ENCODE data around the gene TTL.

TTL gene

DNA sequence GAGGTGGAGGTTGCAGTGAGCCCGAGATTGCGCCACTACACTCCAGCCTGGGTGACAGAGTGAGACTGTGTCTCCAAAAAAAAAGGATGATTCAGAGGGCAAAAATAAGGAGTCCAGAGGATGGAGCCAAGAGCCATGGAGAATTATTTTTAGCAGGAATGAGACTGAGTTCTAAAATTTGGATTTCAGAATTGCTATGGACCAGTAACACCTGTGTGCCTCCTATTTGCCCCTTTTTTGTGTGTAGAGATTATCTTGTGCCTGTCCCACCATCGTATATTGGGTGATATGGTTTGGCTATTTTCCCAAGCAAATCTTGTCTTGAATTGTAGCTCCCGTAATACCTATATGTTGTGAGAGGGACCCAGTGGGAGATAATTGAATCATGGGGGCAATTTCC is 32.1 kb upstream of the TTL start:
- no peak overlapping the region for H3K4me3 ChIP-seq (ENCODE audit: low read length)
- no peak for DNase-seq (ENCODE audit: low read depth)
- TF ChIP-seq CTCF (IDR thresholded peaks at IDR 0.05; ENCODE audit: insufficient read depth, low read depth, low read length, missing control alignments), result no peak

GRCh38 chr2:112451317-112451716 is 30.6 kb upstream of the TTL start:
- TF ChIP-seq CTCF (IDR thresholded peaks at IDR 0.05; ENCODE audit: insufficient read depth, low read depth, low read length, missing control alignments), result no peak
- no peak overlapping the region for H3K4me3 ChIP-seq (ENCODE audit: low read length)
- no peak for DNase-seq (ENCODE audit: low read depth)

GRCh38 chr2:112454586-112454985 is 27.4 kb upstream of the TTL start:
- TF ChIP-seq CTCF (IDR thresholded peaks at IDR 0.05; ENCODE audit: insufficient read depth, low read depth, low read length, missing control alignments), result no peak
- DNase-seq (ENCODE audit: low read depth), result peak; percentile 17
- H3K4me3 ChIP-seq (ENCODE audit: low read length), result no peak overlapping the region

DNA sequence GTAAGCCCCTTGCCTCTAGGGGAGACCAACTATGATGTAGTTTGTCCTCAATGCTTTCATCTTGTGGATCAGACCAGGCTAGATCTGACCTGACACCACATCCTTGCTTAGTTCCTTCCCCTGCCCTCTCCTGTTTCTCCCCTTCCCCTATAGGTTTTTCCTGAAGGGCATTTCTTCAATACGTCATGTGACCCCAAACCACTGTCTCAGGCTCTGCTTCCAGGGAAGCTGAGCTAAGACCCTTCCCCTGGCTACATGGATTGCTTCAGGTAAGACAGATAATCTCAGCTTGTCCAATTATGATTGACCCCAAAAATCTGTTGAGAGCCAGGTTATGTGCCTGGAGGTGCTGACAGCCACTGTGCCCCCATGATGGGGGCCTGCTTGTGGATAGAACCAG is 22.6 kb upstream of the TTL start:
- no peak overlapping the region for H3K4me3 ChIP-seq (ENCODE audit: low read length)
- DNase-seq (ENCODE audit: low read depth), result no peak
- TF ChIP-seq CTCF (IDR thresholded peaks at IDR 0.05; ENCODE audit: insufficient read depth, low read depth, low read length, missing control alignments), result no peak

DNA sequence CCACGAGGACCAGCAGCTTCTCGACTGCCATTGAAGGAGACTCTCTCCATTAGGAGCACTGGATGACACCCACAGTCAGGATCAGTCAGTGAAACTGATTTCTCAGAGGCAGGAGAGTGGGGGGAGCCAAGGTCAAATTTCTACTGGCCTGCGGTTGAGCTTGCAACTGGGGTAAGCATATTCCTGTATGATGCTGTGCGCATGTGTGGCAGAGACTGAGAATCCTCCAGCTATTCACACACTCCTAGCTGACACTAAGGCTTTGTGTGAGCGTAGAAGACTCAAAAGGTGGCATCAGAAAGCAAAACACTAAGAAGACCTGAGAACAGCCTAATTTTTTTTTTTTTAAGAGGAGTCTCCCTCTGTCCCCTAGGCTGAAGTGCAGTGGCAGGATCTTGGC is 19.8 kb upstream of the TTL start:
- TF ChIP-seq CTCF (IDR thresholded peaks at IDR 0.05; ENCODE audit: insufficient read depth, low read depth, low read length, missing control alignments), result no peak
- H3K4me3 ChIP-seq (ENCODE audit: low read length), result no peak overlapping the region
- DNase-seq (ENCODE audit: low read depth), result no peak

DNA sequence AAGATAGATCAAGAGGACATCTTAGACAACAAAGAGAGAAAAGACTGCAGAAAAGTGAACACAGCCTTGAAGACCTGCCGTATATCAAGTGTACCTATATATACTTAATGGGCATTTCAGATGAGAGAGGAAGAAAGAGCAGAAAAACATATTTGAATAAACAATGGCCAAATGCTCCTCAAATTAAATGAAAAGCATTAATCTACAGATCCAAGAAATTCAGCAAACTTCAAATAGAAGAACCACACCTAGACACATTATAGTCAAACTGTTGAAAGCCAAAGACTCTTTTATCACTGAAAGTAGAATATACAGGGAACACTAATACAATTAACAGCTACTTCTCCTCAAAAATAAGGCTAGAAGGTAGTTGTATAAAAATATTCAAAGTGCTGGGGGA is 18.7 kb upstream of the TTL start:
- TF ChIP-seq CTCF (IDR thresholded peaks at IDR 0.05; ENCODE audit: insufficient read depth, low read depth, low read length, missing control alignments), result no peak
- no peak for DNase-seq (ENCODE audit: low read depth)
- no peak overlapping the region for H3K4me3 ChIP-seq (ENCODE audit: low read length)

GRCh38 chr2:112465382-112465781 is 16.6 kb upstream of the TTL start:
- peak; percentile 37 for TF ChIP-seq CTCF (IDR thresholded peaks at IDR 0.05; ENCODE audit: insufficient read depth, low read depth, low read length, missing control alignments)
- peak; percentile 17 for DNase-seq (ENCODE audit: low read depth)
- no peak overlapping the region for H3K4me3 ChIP-seq (ENCODE audit: low read length)

Data from epithelial cell of esophagus (primary cell).